Fibroblast of skin of left biceps (primary cell): ENCODE data around the gene USF2.

Experiments used
- DNase-seq, 2 experiments: peaks; one replicate each; pipeline ENCODE4 v3.0.0-alpha.2; 2013; ENCODE audit warnings: low read depth in 2 of 2

The USF2 gene

DNA sequence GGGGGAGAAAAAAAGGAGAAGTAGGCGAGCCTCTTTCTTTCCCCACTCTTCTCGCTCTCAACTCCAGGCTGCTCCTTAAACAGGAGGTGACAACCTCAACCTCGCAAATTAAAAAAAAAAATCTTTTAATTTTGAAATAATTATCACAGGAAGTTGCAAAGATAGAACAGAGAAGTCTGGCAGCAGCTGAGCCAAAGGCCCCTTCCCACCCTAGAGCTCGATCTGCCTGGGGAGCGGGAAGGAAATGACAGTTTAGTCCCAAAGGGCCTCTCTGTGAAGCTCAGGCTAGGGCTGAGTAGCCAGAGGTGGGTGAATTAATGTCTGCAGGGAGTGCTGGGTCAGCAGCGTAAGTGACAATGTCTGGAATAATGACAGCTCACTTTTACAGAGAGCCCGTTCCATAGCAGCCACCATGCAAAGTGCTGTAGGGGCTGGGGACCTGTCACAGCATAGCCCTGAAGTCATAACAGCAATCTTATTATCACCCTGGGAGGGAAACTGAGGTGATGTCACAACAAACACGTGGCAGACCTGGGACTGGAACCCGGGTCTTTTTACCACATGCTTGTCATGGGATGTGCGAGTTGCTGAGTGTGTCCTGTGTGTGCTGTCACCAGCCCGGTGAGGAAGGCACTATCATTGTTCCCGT is 51.4 kb downstream of the USF2 start:
- no peak for DNase-seq

DNA sequence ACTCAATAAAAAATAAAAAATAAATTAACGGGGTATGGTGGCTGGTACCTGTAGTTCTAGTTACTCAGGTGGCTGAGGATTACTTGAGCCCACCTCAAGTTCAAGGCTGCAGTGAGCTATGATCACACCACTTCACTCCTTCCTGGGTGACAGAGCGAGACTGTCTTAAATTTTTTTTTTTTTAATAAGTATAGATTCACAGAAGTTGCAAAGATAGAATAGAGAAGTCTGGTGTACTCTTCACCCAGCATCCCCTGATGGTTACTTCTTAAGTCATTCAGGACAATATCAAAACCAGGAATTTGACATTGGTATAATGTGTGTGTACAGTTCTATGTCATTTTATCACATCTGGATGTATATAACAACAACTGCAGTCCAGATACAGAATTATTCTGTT is 52.5 kb downstream of the USF2 start:
- DNase-seq = no peak

DNA sequence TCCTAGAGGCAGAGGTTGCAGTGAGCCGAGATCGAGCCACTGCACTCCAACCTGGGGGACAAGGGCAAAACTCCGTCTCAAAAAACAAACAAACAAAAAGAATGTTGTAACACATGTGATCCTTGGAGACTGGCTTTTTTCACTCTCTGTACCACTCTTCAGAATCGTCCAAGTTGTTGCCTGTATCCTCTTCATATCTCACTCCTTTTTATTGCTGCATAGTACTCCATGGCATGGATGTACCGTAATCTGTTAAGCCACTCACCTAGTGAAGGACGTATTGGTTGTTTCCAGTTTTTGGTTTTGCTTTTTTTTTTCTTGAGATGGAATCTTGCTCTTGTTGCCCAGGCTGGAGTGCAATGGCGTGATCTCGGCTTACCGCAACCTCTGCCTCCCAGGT is 53.3 kb downstream of the USF2 start:
- no peak for DNase-seq

DNA sequence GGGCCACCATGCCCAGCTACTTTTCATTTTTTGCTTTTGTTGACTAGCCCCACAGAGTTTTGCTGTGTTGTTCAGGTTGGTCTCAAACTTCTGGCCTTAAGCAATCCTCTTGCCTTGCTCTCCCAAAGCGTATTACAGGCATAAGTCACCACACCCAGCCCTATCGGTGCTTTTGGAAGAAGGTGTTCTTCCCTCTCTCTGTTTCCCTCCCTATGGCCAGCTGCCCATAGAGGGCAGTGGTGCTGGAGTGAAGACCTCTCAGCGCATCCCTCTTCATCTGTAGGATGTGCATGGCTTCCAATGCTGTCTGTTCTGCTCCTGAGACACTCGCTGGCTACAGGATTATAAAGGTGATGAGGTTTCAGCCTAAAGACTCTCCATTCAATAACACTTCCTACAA is 58.9 kb downstream of the USF2 start:
- no peak for DNase-seq

DNA sequence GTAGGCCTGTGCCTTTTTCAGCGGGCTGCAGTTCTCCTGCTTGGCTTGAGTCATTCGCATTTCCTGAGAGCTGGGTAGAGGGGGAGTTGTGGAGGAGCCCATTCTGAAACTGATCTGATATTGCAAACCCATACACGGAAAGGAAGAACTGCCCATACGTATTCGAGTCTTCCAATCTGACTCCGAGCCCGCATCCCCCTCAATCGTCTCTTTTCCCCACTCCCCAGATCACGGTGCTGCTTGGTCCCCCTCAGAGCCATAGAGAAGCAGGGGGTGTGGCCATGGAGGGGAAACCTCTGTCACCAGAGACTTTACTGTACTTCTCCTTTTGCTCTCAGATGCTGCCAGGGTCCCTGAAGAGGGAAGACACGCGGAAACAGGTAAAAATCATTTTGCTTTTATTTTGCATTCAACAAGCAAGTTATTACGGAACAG is 60.1 kb downstream of the USF2 start, which contains the start of gene CD22:
Gene CD22, plus strand, starts transcription at position 337 of the 435 bp plus-strand sequence. CDS start 2,854 bp downstream, outside the sequence.
- DNase-seq = no peak

DNA sequence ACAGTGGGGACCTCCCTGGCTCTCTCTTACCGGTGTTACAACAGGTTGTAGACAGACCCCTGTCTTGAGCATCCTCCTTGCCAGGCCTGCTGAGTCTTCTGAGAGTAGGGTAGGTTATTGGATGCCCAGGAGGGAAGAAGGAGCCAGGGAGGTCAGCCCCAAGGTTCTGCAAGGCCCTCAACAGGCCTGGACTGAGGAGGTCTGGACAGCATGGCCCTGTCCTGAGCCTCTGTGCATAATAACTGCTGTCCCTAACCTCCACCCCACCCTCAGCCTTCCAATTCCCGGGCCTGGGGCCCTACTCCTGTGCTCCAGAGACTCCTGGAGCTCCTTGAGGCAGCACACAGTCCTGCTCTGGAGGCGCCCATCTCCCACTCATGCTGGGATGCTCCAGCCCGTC is 60.6 kb downstream of the USF2 start:
- DNase-seq = no peak
